PC-3 (cell line): ENCODE data around the gene MPND. TPM values are rescaled to one million over a fixed set of nuclear protein-coding genes. Genes with fewer than 3 reads are reported as not detected.
"Not testable (repeated sequence)": the region's sequence is repeated elsewhere in the genome, so short reads cannot be mapped to it uniquely, and the experiment has no call there.

Experiments
- ATAC-seq: fragments of 200-7000 bp; cut with Tn5 transposase; 2 replicates; pipeline ENCODE4 v1.9.1; 2020; ENCODE audit warnings: mild to moderate bottlenecking, moderate library complexity
- BruUV-seq: library from RNA; stranded (reverse); fragments of 400-500 nt; replicated peaks from 2 replicates; lab custom pipeline; 2021; lab: Mats Ljungman, UMichigan
- CTCF ChIA-PET: fragments of 300-600 bp; sonication (Branson Sonifier 250); formaldehyde crosslinking; loops from one replicate; lab custom pipeline; 2022; ENCODE audit warnings: antibody characterized with exemption; lab: Charles Lee
- POLR2A ChIA-PET: fragments of 300-600 bp; sonication (Branson Sonifier 250); formaldehyde crosslinking; loops from one replicate; lab custom pipeline; 2022; ENCODE audit warnings: antibody characterized with exemption; ENCODE audit not compliant: unreplicated experiment; lab: Charles Lee
- DNase-seq: peaks from one replicate; pipeline ENCODE4 v3.0.0-alpha.2; 2015
- H2AFZ ChIP-seq: fragments of 300-600 bp; sonication (generic); 2 replicates; pipeline ENCODE4 v1.6.0; 2016; ENCODE audit warnings: antibody characterized with exemption, low read length
- H3F3A ChIP-seq: fragments of 300-600 bp; sonication (generic); one replicate; pipeline ENCODE4 v1.6.0; 2017; ENCODE audit warnings: antibody characterized with exemption, low read length, control low read depth, mild to moderate bottlenecking; ENCODE audit not compliant: unreplicated experiment
- H3K27ac ChIP-seq: fragments of 300-600 bp; sonication (generic); 2 replicates; pipeline ENCODE4 v1.5.1; 2016; ENCODE audit warnings: mild to moderate bottlenecking, low read length
- H3K27me3 ChIP-seq: fragments of 300-600 bp; sonication (generic); 2 replicates; pipeline ENCODE4 v1.6.1; 2016; ENCODE audit warnings: low read length, mixed read lengths
- H3K36me3 ChIP-seq: fragments of 300-600 bp; sonication (generic); 2 replicates; pipeline ENCODE4 v1.6.1; 2016; ENCODE audit warnings: low read depth, mixed run types, low read length, mixed read lengths
- H3K4me1 ChIP-seq: fragments of 300-600 bp; sonication (generic); 2 replicates; pipeline ENCODE4 v1.5.1; 2016; ENCODE audit warnings: low read length; ENCODE audit not compliant: insufficient read depth
- H3K4me2 ChIP-seq: fragments of 300-600 bp; sonication (generic); 2 replicates; pipeline ENCODE4 v1.6.0; 2016; ENCODE audit warnings: low read length
- H3K4me3 ChIP-seq: fragments of 300-600 bp; sonication (generic); 2 replicates; pipeline ENCODE4 v1.5.1; 2016; ENCODE audit warnings: mild to moderate bottlenecking, low read length, mixed read lengths
- H3K79me2 ChIP-seq: fragments of 300-600 bp; sonication (generic); 2 replicates; pipeline ENCODE4 v1.6.1; 2017; ENCODE audit warnings: low read length, mixed read lengths
- H3K9ac ChIP-seq: fragments of 300-600 bp; sonication (generic); 2 replicates; pipeline ENCODE4 v1.6.0; 2016; ENCODE audit warnings: mild to moderate bottlenecking, low read length
- H3K9me2 ChIP-seq: fragments of 300-600 bp; sonication (generic); replicated peaks from 2 replicates; pipeline ENCODE4 v1.6.1; 2016; ENCODE audit warnings: mixed run types, low read length, mixed read lengths
- H3K9me3 ChIP-seq: fragments of 300-600 bp; sonication (generic); 2 replicates; pipeline ENCODE4 v1.6.1; 2016; ENCODE audit warnings: low read length, mixed read lengths
- H4K20me1 ChIP-seq: fragments of 300-600 bp; sonication (generic); 2 replicates; pipeline ENCODE4 v1.6.1; 2016; ENCODE audit warnings: low read length, mixed read lengths
- CTCF ChIP-seq: fragments of 300-600 bp; sonication (generic); conservative IDR thresholded peaks from 2 replicates; pipeline ENCODE4 v1.5.1; 2017; ENCODE audit warnings: antibody characterized with exemption, low read depth, mild to moderate bottlenecking, low read length
- EZH2 ChIP-seq: fragments of 300-600 bp; sonication (generic); IDR thresholded peaks from one replicate; pipeline ENCODE4 v1.6.1; 2017; ENCODE audit warnings: antibody characterized with exemption, mild to moderate bottlenecking, low read length; ENCODE audit not compliant: unreplicated experiment
- EZH2phosphoT487 ChIP-seq: fragments of 300-600 bp; sonication (generic); IDR thresholded peaks from 2 replicates; pipeline ENCODE4 v1.6.1; 2018; ENCODE audit warnings: mild to moderate bottlenecking, antibody characterized with exemption, low read length, borderline replicate concordance
- intact Hi-C: fragments of 100-400 bp; cut with micrococcal nuclease; formaldehyde crosslinking; loops from 2 replicates; pipeline ENCODE4 v1.9.0; 2023
- total RNA-seq: library from RNA; depleted of rRNA; stranded (reverse); fragments of >200 nt; gene quantifications from 2 replicates; pipeline ENCODE4 v1.2.3, GENCODE V29; 2014

The MPND gene
- total RNA-seq, 1 experiment from 2014 or later = 5.6 TPM

- intact Hi-C loops = no loop called here
- H4K20me1 ChIP-seq = no peaks in the 10 kb centered on the region
- CTCF ChIA-PET = no interaction called here
- BruUV-seq = no TSS peak
- no peak for DNase-seq
- no peaks in the 10 kb centered on the region for H3K4me1 ChIP-seq
- no peaks in the 10 kb centered on the region for H3K9me3 ChIP-seq
- H3K4me2 ChIP-seq = no peak overlapping the region
- 0 out of 2 replicates have a peak, but pooled peaks have one; percentile 13 for ATAC-seq
- H3F3A ChIP-seq = no peaks in the 10 kb centered on the region
- no peak overlapping the region for H3K4me3 ChIP-seq
- POLR2A ChIA-PET = no interaction called here
- no peak overlapping the region for H3K27ac ChIP-seq
- H2AFZ ChIP-seq = no peak overlapping the region
- no peaks in the 10 kb centered on the region for H3K9me2 ChIP-seq
- no peak overlapping the region for H3K9ac ChIP-seq
- no peak for TF ChIP-seq EZH2phosphoT487
- TF ChIP-seq EZH2 = no peak
- TF ChIP-seq CTCF = no peak
- H3K79me2 ChIP-seq = no peaks in the 10 kb centered on the region
- H3K36me3 ChIP-seq = no peaks in the 10 kb centered on the region
- H3K27me3 ChIP-seq = no peaks in the 10 kb centered on the region
Measured at GRCh38 chr19:4328243-4328990, 14.9 kb upstream of the MPND start.

- H3K4me2 ChIP-seq, POLR2A ChIA-PET, DNase-seq, H3K27ac ChIP-seq, H3K4me3 ChIP-seq, intact Hi-C loops, H3K79me2 ChIP-seq, BruUV-seq, H3K9ac ChIP-seq, H2AFZ ChIP-seq, H3F3A ChIP-seq, H3K9me3 ChIP-seq, H3K9me2 ChIP-seq, H3K4me1 ChIP-seq, ATAC-seq, H3K27me3 ChIP-seq, CTCF ChIA-PET, H4K20me1 ChIP-seq, H3K36me3 ChIP-seq: not testable (repeated sequence)
Measured at GRCh38 chr19:4328991-4329681, 14.2 kb upstream of the MPND start.

DNA sequence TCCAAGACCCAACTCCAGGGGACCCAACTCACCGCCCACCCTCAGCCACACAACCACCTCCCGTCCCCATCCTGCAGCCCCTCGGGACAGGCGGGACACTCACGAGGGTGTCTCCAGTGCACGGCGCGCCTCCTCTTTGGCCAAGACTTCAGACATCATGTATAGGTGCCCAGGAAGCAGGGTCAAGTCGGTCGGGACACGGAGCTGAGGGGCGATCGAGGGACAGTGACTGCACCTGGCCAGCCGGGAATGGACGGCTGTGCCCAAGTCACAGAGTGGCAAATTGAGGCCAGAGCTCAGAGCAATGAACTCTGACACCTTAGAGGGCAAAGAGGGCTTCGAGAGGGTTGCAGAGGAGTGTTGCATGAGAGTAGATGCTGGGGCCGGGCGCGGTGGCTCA lies 13.5 kb upstream of the MPND start:
- H4K20me1 ChIP-seq = no peaks in the 10 kb centered on the region
- intact Hi-C loops = no loop called here
- POLR2A ChIA-PET = no interaction called here
- DNase-seq (no peak), ATAC-seq (no peak)
- no peaks in the 10 kb centered on the region for H3K4me1 ChIP-seq
- H3K9ac ChIP-seq = no peak overlapping the region
- no peaks in the 10 kb centered on the region for H3K9me3 ChIP-seq
- H3K36me3 ChIP-seq = no peaks in the 10 kb centered on the region
- H3K4me2 ChIP-seq = no peak overlapping the region
- H3K27me3 ChIP-seq = no peaks in the 10 kb centered on the region
- H3K79me2 ChIP-seq = no peaks in the 10 kb centered on the region
- CTCF ChIA-PET = no interaction called here
- no peak for TF ChIP-seq CTCF
- no peak for TF ChIP-seq EZH2
- no peak for TF ChIP-seq EZH2phosphoT487
- no peak overlapping the region for H3K27ac ChIP-seq
- no peak overlapping the region for H2AFZ ChIP-seq
- H3K4me3 ChIP-seq = no peak overlapping the region
- H3F3A ChIP-seq = no peaks in the 10 kb centered on the region
- BruUV-seq = no TSS peak
- H3K9me2 ChIP-seq = no peaks in the 10 kb centered on the region
